ENCODE measurements around the gene MC1R. TPM values are rescaled to one million over a fixed set of nuclear protein-coding genes. Genes with fewer than 3 reads are reported as not detected.
"Not testable (repeated sequence)": the region's sequence is repeated elsewhere in the genome, so short reads cannot be mapped to it uniquely, and the experiment has no call there.

MC1R gene
- polyA plus RNA-seq, 1 donor = 9.4 TPM

DNA sequence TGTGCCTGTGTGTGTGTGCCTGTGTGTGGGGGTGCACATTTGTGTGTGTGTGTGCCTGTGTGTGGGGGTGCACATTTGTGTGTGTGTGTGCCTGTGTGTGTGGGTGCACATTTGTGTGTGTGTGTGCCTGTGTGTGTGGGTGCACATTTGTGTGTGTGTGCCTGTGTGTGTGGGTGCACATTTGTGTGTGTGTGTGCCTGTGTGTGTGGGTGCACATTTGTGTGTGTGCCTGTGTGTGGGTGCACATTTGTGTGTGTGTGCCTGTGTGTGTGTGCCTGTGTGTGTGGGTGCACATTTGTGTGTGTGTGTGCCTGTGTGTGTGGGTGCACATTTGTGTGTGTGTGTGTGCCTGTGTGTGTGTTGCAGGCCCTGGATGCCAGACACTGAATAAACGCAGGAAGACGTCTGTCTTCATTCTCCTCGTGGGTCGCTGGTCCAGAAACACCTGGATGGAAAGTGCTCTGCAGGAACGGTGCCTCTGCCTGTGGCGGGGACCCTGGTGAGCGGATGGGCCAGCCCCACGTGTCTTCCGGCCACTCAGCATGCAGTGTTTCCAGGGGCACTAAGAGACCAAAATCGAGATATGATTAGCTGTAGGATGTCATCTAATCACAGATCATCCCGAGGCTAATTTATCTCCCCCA lies 3.9 kb upstream of the MC1R start:
- not testable (repeated sequence) for H3K27ac ChIP-seq (ENCODE audit: low read length); DNase-seq; H3K4me3 ChIP-seq (ENCODE audit: low read length)
- H3K27me3 ChIP-seq (ENCODE audit: control insufficient read depth, insufficient read depth, low read length) = peaks cover 16% of the 10 kb centered on the region
- peaks cover 21% of the 10 kb centered on the region for H3K4me1 ChIP-seq (ENCODE audit: control insufficient read depth, insufficient read depth, low read length)
- H3K9me3 ChIP-seq (ENCODE audit: control insufficient read depth, low read depth, low read length) = peaks cover 11% of the 10 kb centered on the region
- peaks cover 26% of the 10 kb centered on the region for H3K36me3 ChIP-seq (ENCODE audit: control insufficient read depth, insufficient read depth, low read length)
- whole genome bisulfite sequencing (ENCODE audit: insufficient coverage, low lambda C conversion rate) = no CpG with 5 or more reads among the region's 11 CpGs

DNA sequence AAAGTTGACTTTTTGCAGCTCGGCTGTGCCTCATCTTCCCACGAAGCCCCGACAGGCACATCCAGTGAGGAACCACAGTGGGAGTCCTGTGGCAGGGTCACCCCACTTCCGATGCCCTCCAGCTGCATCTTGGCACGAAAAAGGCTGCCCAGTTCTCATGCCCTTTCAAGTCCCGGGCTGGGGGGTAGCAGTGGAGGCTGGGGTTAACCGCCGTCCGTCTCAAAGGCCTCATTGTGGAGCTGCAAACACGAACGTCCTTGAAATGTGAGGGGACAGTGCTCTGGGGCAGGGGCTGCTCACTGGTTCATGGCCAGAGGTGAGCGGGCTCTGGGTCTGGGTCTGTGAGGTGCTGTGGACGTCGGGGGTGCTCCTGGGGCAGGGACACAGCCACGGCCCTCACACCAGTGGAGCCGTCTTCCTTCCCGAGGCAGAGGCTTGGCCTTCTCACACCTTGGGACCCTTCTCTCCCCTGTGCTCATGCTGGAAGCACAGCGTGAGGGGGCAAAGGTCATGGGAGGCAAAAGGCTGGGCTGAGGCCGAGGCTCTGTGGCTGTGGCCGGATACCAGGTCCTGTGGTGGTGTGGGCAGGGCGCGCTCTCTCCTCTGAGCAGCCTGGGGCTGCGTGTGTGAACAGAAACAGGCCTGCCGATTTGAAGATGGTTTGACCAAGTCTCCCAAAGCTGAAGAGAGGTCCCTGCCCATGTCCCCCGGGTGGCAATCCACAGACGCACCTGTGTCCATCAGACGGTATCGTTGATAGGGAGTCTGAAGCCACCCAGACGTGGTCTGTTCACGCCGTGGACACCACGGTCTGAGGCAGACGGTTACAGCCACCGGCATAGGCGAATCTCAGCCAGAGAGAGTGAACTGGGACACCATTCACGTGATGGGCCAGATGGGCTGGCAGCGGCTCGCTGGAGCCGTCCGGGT lies 3.1 kb upstream of the MC1R start:
- peaks cover 18% of the 10 kb centered on the region for H3K36me3 ChIP-seq (ENCODE audit: control insufficient read depth, insufficient read depth, low read length)
- WGBS (ENCODE audit: insufficient coverage, low lambda C conversion rate) = no CpG with 5 or more reads among the region's 40 CpGs
- H3K4me1 ChIP-seq (ENCODE audit: control insufficient read depth, insufficient read depth, low read length) = peaks cover 18% of the 10 kb centered on the region
- no peak for DNase-seq
- peaks cover 24% of the 10 kb centered on the region for H3K27me3 ChIP-seq (ENCODE audit: control insufficient read depth, insufficient read depth, low read length)
- peaks cover 13% of the 10 kb centered on the region for H3K9me3 ChIP-seq (ENCODE audit: control insufficient read depth, low read depth, low read length)
- no peak overlapping the region for H3K27ac ChIP-seq (ENCODE audit: low read length)
- H3K4me3 ChIP-seq (ENCODE audit: low read length) = no peak overlapping the region

GRCh38 chr16:89917773-89918452 lies 749 bp upstream of the MC1R start:
- H3K36me3 ChIP-seq (ENCODE audit: control insufficient read depth, insufficient read depth, low read length) = no peaks in the 10 kb centered on the region
- H3K9me3 ChIP-seq (ENCODE audit: control insufficient read depth, low read depth, low read length) = peaks cover 13% of the 10 kb centered on the region
- DNase-seq = peak; percentile 71 to 75
- H3K27ac ChIP-seq (ENCODE audit: low read length) = no peak overlapping the region
- H3K4me1 ChIP-seq (ENCODE audit: control insufficient read depth, insufficient read depth, low read length) = peaks cover 28% of the 10 kb centered on the region
- WGBS (ENCODE audit: insufficient coverage, low lambda C conversion rate) = no CpG with 5 or more reads among the region's 39 CpGs
- peaks cover 48% of the 10 kb centered on the region for H3K27me3 ChIP-seq (ENCODE audit: control insufficient read depth, insufficient read depth, low read length)
- peak overlapping the region; percentile 4 for H3K4me3 ChIP-seq (ENCODE audit: low read length)

DNA sequence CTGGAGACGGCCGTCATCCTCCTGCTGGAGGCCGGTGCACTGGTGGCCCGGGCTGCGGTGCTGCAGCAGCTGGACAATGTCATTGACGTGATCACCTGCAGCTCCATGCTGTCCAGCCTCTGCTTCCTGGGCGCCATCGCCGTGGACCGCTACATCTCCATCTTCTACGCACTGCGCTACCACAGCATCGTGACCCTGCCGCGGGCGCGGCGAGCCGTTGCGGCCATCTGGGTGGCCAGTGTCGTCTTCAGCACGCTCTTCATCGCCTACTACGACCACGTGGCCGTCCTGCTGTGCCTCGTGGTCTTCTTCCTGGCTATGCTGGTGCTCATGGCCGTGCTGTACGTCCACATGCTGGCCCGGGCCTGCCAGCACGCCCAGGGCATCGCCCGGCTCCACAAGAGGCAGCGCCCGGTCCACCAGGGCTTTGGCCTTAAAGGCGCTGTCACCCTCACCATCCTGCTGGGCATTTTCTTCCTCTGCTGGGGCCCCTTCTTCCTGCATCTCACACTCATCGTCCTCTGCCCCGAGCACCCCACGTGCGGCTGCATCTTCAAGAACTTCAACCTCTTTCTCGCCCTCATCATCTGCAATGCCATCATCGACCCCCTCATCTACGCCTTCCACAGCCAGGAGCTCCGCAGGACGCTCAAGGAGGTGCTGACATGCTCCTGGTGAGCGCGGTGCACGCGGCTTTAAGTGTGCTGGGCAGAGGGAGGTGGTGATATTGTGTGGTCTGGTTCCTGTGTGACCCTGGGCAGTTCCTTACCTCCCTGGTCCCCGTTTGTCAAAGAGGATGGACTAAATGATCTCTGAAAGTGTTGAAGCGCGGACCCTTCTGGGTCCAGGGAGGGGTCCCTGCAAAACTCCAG lies 1.1 kb downstream of the MC1R start:
- DNase-seq = no peak
- Histone ChIP-seq H3K27me3 (ENCODE audit: control insufficient read depth, insufficient read depth, low read length) (peaks cover 62% of the 10 kb centered on the region), H3K36me3 (ENCODE audit: control insufficient read depth, insufficient read depth, low read length) (no peaks in the 10 kb centered on the region), H3K4me1 (ENCODE audit: control insufficient read depth, insufficient read depth, low read length) (peaks cover 42% of the 10 kb centered on the region), H3K27ac (ENCODE audit: low read length) (no peak overlapping the region), H3K9me3 (ENCODE audit: control insufficient read depth, low read depth, low read length) (peaks cover 20% of the 10 kb centered on the region), H3K4me3 (ENCODE audit: low read length) (no peak overlapping the region)
- WGBS (ENCODE audit: insufficient coverage, low lambda C conversion rate) = no CpG with 5 or more reads among the region's 52 CpGs

- Histone ChIP-seq H3K27me3 (ENCODE audit: control insufficient read depth, insufficient read depth, low read length) (peaks cover 72% of the 10 kb centered on the region), H3K4me3 (ENCODE audit: low read length) (no peak overlapping the region), H3K4me1 (ENCODE audit: control insufficient read depth, insufficient read depth, low read length) (peaks cover 46% of the 10 kb centered on the region), H3K27ac (ENCODE audit: low read length) (no peak overlapping the region), H3K36me3 (ENCODE audit: control insufficient read depth, insufficient read depth, low read length) (no peaks in the 10 kb centered on the region), H3K9me3 (ENCODE audit: control insufficient read depth, low read depth, low read length) (peaks cover 22% of the 10 kb centered on the region)
- no CpG with 5 or more reads among the region's 6 CpGs for WGBS (ENCODE audit: insufficient coverage, low lambda C conversion rate)
- DNase-seq = no peak
These were observed 2.1 kb downstream of the MC1R start for GRCh38 chr16:89920723-89921122.

DNA sequence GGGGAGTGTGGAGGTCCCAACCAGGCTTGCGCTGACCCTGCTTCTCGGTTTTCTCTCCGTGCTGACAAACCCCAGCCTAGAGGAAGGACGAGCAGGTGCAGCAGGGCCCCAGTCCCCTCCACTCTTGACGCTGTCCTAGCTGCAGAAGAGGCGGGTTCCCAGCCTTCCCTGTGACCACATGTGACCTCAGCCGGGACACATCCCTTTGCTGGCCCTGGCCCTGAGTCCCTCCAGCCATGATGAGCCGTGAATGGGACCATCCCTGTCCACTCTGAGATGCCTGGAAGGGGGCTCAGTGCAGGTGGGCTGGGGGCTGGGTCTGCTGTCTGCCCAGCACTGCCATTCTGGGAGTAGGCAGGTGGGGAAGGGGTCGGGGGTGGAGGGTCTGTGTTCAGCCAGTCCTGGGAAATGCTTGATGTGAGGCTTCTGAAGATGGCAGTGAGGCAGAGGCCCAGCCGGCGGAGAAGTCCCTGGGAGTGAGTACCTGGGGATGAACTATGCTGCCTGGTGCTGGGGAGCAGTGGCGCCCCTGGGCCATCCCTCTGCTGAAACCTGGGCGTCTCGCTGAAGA lies 2.6 kb downstream of the MC1R start:
- H3K4me3 ChIP-seq (ENCODE audit: low read length) = no peak overlapping the region
- H3K4me1 ChIP-seq (ENCODE audit: control insufficient read depth, insufficient read depth, low read length) = peaks cover 46% of the 10 kb centered on the region
- no CpG with 5 or more reads among the region's 14 CpGs for WGBS (ENCODE audit: insufficient coverage, low lambda C conversion rate)
- no peak for DNase-seq
- H3K9me3 ChIP-seq (ENCODE audit: control insufficient read depth, low read depth, low read length) = peaks cover 25% of the 10 kb centered on the region
- no peaks in the 10 kb centered on the region for H3K36me3 ChIP-seq (ENCODE audit: control insufficient read depth, insufficient read depth, low read length)
- H3K27me3 ChIP-seq (ENCODE audit: control insufficient read depth, insufficient read depth, low read length) = peaks cover 74% of the 10 kb centered on the region
- H3K27ac ChIP-seq (ENCODE audit: low read length) = no peak overlapping the region

GRCh38 chr16:89921702-89922476 lies 3.2 kb downstream of the MC1R start:
- peaks cover 46% of the 10 kb centered on the region for H3K4me1 ChIP-seq (ENCODE audit: control insufficient read depth, insufficient read depth, low read length)
- peak in 1 of 2 donors; percentile 48 for DNase-seq
- 40% methylated on average over 1 of the region's 22 CpGs for WGBS (ENCODE audit: insufficient coverage, low lambda C conversion rate)
- H3K4me3 ChIP-seq (ENCODE audit: low read length) = peak overlapping the region; percentile 56
- peak overlapping the region; percentile 65 for H3K27ac ChIP-seq (ENCODE audit: low read length)
- peaks cover 74% of the 10 kb centered on the region for H3K27me3 ChIP-seq (ENCODE audit: control insufficient read depth, insufficient read depth, low read length)
- H3K36me3 ChIP-seq (ENCODE audit: control insufficient read depth, insufficient read depth, low read length) = no peaks in the 10 kb centered on the region
- peaks cover 28% of the 10 kb centered on the region for H3K9me3 ChIP-seq (ENCODE audit: control insufficient read depth, low read depth, low read length)

GRCh38 chr16:89922477-89922883 lies 3.8 kb downstream of the MC1R start:
- Histone ChIP-seq H3K27me3 (ENCODE audit: control insufficient read depth, insufficient read depth, low read length) (peaks cover 74% of the 10 kb centered on the region), H3K4me1 (ENCODE audit: control insufficient read depth, insufficient read depth, low read length) (peaks cover 44% of the 10 kb centered on the region)
- WGBS (ENCODE audit: insufficient coverage, low lambda C conversion rate) = no CpG with 5 or more reads among the region's 31 CpGs

More at GRCh38 chr16:89922477-89922883, 3.8 kb downstream of the MC1R start:
- no peaks in the 10 kb centered on the region for H3K36me3 ChIP-seq (ENCODE audit: control insufficient read depth, insufficient read depth, low read length)
- peak in 1 of 2 donors; percentile 55 for DNase-seq
- H3K27ac ChIP-seq (ENCODE audit: low read length) = peak overlapping the region; percentile 65
- H3K4me3 ChIP-seq (ENCODE audit: low read length) = peak overlapping the region; percentile 56
- peaks cover 28% of the 10 kb centered on the region for H3K9me3 ChIP-seq (ENCODE audit: control insufficient read depth, low read depth, low read length)
